Stomach smooth muscle (tissue), 2 donors: Measurements from ENCODE around the gene ENOX1.

Source experiments
- H3K27ac ChIP-seq: one replicate; pipeline ENCODE4 v1.7.0; 2013; ENCODE audit warnings: mild to moderate bottlenecking, low read length, inconsistent platforms
- H3K27me3 ChIP-seq, 2 donors: one replicate each; pipeline ENCODE4 v1.7.0; 2013; ENCODE audit warnings: low read length in 2 of 2; ENCODE audit not compliant: insufficient read depth in 2 of 2, control insufficient read depth in 1 of 2
- H3K36me3 ChIP-seq, 2 donors: one replicate each; pipeline ENCODE4 v1.7.0; 2013; ENCODE audit warnings: low read length in 2 of 2; ENCODE audit not compliant: control insufficient read depth in 2 of 2, insufficient read depth in 2 of 2
- H3K4me1 ChIP-seq: one replicate; pipeline ENCODE4 v1.7.0; 2013; ENCODE audit warnings: low read length; ENCODE audit not compliant: control insufficient read depth, insufficient read depth
- H3K4me3 ChIP-seq, 2 donors: one replicate each; pipeline ENCODE4 v1.7.0; 2013; ENCODE audit warnings: low read length in 2 of 2
- H3K9ac ChIP-seq, 2 donors: one replicate each; pipeline ENCODE4 v1.7.0; 2013; ENCODE audit warnings: low read length in 2 of 2, mild to moderate bottlenecking in 1 of 2
- H3K9me3 ChIP-seq, 2 donors: one replicate each; pipeline ENCODE4 v1.7.0; 2013; ENCODE audit warnings: low read length in 2 of 2; ENCODE audit not compliant: control insufficient read depth in 2 of 2
- donor health status: healthy.
- donor health status: Pancreatic carcinoma.

Gene ENOX1

DNA sequence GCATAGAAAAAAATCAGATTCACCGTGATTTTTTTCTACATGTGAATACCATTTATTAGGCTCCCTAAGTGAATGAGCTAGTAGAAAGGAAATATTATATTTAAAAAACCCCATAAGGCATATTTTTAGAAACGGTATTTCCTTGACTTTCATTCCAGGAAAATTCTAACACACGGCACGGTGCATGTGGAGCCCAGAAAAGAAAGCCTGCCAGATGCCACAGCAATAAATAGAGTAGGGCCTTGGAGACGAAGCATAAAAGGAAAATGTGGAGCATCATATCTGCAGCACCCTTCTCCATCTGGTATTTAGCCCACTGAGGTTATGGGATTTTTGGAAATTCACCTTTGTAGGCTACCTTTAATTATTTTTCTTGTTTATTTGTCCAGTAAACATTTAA lies 314.4 kb downstream of the ENOX1 start:
- Histone ChIP-seq H3K9ac (no peak overlapping the region), H3K27me3 (no peaks in the 10 kb centered on the region), H3K4me3 (no peak overlapping the region), H3K36me3 (no peaks in the 10 kb centered on the region), H3K4me1 (no peaks in the 10 kb centered on the region), H3K27ac (peak overlapping the region; percentile 6), H3K9me3 (no peaks in the 10 kb centered on the region)

DNA sequence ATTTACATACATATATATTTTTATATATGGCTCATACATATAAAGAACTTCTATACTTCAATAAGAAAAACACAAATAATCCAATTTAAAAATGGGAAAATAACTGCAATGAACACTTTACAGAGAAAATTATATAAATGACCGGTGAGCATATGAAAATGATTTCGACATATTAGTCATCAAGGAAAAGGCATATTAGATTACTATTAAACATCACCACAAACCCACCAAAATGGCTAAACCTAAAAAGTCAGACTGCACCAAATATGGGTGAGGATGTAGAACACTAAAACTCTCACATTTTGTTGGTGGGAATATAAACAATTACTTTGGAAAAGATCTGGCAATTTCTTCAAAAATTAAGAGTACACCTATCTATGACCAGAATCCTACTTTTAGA lies 316.2 kb downstream of the ENOX1 start:
- no peaks in the 10 kb centered on the region for H3K27me3 ChIP-seq
- no peaks in the 10 kb centered on the region for H3K9me3 ChIP-seq
- no peaks in the 10 kb centered on the region for H3K36me3 ChIP-seq
- no peak overlapping the region for H3K27ac ChIP-seq
- no peaks in the 10 kb centered on the region for H3K4me1 ChIP-seq
- H3K4me3 ChIP-seq = no peak overlapping the region
- no peak overlapping the region for H3K9ac ChIP-seq

DNA sequence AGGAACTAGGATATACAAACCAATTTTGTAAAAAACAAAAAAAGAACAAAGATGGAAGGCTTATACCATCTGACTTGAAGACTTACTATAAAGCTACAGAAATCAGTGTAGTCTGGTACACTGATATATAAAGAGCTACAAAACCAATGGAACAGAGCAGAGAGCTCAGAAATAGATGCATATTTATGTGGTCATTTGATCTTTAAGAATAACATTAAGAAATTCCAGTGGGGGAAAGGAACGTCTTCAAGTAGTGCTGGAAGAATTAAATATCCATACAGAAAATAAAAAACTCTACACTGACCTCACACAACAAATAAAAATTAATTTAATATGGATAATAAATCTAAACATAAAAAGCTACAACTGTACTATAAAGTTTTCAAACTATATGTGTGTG lies 317.0 kb downstream of the ENOX1 start:
- Histone ChIP-seq H3K9ac (no peak overlapping the region), H3K36me3 (no peaks in the 10 kb centered on the region), H3K27ac (no peak overlapping the region), H3K4me1 (no peaks in the 10 kb centered on the region), H3K27me3 (no peaks in the 10 kb centered on the region), H3K9me3 (no peaks in the 10 kb centered on the region), H3K4me3 (no peak overlapping the region)

DNA sequence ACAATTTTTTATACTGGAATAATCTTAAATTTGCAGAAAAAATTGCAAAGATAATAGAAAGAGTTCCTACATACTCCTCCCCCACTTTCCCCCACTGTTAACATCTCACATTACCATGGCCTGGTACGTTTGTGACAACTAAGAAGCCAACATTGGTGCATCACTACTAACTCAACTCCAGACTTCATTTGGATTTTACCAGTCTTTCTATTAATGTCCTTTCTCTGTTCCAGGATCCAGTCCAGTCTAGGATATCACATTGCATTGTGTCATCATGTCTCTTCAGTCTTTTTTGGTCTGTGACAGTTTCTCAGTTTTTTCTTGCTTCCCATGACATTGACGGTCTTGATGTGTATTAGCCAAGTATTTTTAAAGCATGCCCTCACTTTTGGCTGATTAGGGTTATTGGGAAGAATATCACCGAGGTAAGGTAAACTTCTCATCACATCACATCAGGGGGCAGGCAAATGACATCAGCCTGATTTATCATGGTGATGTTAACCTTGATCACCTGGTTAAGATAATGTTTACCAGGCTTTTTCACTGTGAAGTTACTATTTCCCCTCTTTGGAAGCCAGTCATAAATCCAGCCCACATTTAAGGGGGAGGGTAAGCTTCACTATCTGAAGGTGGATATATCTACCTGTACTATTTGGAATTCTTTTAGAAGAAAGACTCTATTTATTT lies 322.1 kb downstream of the ENOX1 start:
- Histone ChIP-seq H3K36me3 (no peaks in the 10 kb centered on the region), H3K9me3 (no peaks in the 10 kb centered on the region), H3K4me1 (no peaks in the 10 kb centered on the region), H3K27me3 (no peaks in the 10 kb centered on the region), H3K9ac (no peak overlapping the region), H3K27ac (no peak overlapping the region), H3K4me3 (no peak overlapping the region)

DNA sequence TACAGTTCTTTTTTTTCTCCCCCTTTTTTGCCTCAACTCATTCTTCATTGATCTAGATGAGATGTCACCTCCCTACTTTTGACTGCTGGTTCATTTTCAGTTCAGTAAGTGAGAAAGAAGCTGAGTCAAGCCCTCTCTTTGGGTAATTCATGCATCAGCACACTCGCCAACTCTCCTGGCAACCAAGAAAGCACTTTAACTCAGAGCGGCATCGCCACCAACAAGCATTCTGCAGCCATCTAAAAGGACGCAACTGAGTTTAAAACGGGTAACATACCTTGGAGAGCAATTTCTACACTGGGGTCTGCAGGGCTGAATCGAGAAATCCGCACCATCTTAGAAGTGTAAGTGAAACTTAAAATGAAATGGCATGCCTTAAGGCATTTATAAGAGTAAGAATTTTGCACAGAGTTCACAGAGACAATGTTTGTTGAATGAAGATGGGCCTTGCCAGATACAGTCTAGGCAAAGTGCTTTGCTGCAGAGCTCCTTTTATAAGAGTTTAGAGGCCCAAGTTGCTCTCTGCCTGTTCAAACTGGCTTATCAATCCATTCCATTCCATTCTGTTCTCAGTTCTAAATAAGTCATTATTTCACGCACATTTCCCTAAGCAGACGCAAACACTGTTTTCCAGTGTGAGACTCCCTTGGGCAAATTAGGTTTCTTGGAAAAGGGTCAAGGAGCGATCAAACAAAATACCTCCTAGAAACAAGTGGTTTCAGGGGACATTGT lies 338.0 kb downstream of the ENOX1 start:
- H3K9me3 ChIP-seq = no peaks in the 10 kb centered on the region
- H3K27ac ChIP-seq = no peak overlapping the region
- peaks cover 11% of the 10 kb centered on the region for H3K4me1 ChIP-seq
- no peaks in the 10 kb centered on the region for H3K27me3 ChIP-seq
- H3K9ac ChIP-seq = no peak overlapping the region
- no peaks in the 10 kb centered on the region for H3K36me3 ChIP-seq
- no peak overlapping the region for H3K4me3 ChIP-seq

DNA sequence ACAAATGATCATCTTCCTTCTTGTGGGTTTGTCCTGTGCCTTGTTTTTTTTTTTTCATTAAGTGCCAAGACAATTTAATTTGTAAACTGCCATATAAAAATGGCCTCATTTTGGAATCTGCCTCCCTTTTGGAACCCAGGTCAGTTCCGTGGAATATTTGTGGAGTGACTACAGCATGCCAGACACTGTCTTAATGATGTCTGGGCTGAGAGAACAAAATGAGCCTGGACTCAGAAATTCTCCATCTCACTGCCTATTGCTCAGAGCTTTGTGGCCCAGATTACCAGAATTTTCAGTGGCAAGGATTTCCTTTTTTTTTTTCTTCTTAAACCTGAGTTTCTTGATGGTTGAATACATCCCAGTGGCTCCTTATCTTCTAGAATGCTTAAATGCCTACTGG lies 340.6 kb downstream of the ENOX1 start:
- Histone ChIP-seq H3K36me3 (no peaks in the 10 kb centered on the region), H3K9me3 (no peaks in the 10 kb centered on the region), H3K27ac (no peak overlapping the region), H3K4me1 (peaks cover 18% of the 10 kb centered on the region), H3K27me3 (no peaks in the 10 kb centered on the region), H3K4me3 (no peak overlapping the region), H3K9ac (no peak overlapping the region)

GRCh38 chr13:43445668-43446067 lies 341.1 kb downstream of the ENOX1 start:
- no peak overlapping the region for H3K27ac ChIP-seq
- no peaks in the 10 kb centered on the region for H3K36me3 ChIP-seq
- H3K9me3 ChIP-seq = no peaks in the 10 kb centered on the region
- no peaks in the 10 kb centered on the region for H3K27me3 ChIP-seq
- no peak overlapping the region for H3K4me3 ChIP-seq
- no peak overlapping the region for H3K9ac ChIP-seq
- peaks cover 18% of the 10 kb centered on the region for H3K4me1 ChIP-seq

DNA sequence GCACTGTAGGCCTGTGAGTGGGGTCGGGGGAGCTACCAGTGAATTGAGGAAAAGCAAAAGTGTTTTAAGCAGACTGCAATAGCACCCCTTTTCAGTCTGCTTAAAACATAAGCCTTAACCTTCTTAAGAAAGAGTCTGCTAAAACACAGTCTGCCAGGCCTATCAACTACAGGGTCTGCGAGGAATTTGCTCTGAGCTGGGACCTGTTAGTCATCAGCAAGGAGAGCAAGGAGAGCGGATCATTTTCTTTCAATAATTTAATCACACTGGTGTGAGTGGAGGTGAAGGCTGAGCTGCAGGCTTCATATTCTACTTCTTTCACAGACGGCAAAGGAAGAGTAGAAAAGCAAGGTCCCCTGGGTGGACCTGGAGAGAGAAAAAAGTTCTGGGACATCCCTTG lies 342.7 kb downstream of the ENOX1 start:
- H3K27me3 ChIP-seq = no peaks in the 10 kb centered on the region
- peak overlapping the region; percentile 24 for H3K27ac ChIP-seq
- H3K4me1 ChIP-seq = peaks cover 18% of the 10 kb centered on the region
- H3K9me3 ChIP-seq = no peaks in the 10 kb centered on the region
- H3K4me3 ChIP-seq = no peak overlapping the region
- no peaks in the 10 kb centered on the region for H3K36me3 ChIP-seq
- H3K9ac ChIP-seq = no peak overlapping the region

DNA sequence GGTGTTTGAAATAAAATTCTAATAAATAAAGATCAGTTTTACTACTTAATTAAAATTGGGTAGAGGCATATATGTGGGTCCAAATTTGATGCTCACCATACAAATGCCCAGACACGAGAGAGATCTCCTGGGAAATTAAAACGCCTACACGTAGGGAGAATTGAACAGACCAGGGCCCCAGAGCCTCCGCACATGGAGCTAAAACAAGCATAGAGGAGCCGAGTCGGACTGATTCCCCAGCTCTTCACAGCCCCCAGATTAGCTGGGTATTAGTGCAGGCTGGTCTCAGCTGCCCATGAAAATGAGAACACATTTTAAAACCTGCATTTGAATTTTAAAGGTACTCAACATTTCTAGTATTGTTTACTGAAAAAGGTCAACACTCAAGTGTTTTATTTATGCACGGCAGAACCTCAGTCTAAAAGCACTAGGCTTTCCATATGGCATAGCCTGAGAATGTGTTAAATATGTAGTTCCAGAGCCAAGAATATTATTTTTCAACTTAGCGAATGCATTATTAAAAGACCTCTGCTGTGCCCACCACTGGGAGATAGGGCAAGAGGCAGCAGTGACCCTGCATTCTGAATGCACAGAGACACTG lies 344.8 kb downstream of the ENOX1 start:
- Histone ChIP-seq H3K27me3 (no peaks in the 10 kb centered on the region), H3K9me3 (no peaks in the 10 kb centered on the region), H3K4me3 (peak overlapping the region in 1 of 2 donors; percentile 15), H3K9ac (no peak overlapping the region), H3K36me3 (no peaks in the 10 kb centered on the region), H3K4me1 (peaks cover 18% of the 10 kb centered on the region), H3K27ac (no peak overlapping the region)

- H3K4me3 ChIP-seq = no peak overlapping the region
- H3K4me1 ChIP-seq = peaks cover 17% of the 10 kb centered on the region
- no peaks in the 10 kb centered on the region for H3K27me3 ChIP-seq
- no peaks in the 10 kb centered on the region for H3K9me3 ChIP-seq
- H3K27ac ChIP-seq = no peak overlapping the region
- H3K9ac ChIP-seq = no peak overlapping the region
- H3K36me3 ChIP-seq = no peaks in the 10 kb centered on the region
These were observed 345.3 kb downstream of the ENOX1 start for GRCh38 chr13:43441464-43441863.

- H3K4me1 ChIP-seq = peaks cover 11% of the 10 kb centered on the region
- H3K36me3 ChIP-seq = no peaks in the 10 kb centered on the region
- H3K9me3 ChIP-seq = no peaks in the 10 kb centered on the region
- no peak overlapping the region for H3K9ac ChIP-seq
- no peaks in the 10 kb centered on the region for H3K27me3 ChIP-seq
- no peak overlapping the region for H3K27ac ChIP-seq
- no peak overlapping the region for H3K4me3 ChIP-seq
These were observed 352.6 kb downstream of the ENOX1 start for GRCh38 chr13:43434191-43434590.
